IMR-90 (cell line): ENCODE measurements around the gene SMARCD2.

Experiments
- BHLHE40 ChIP-seq: fragments of 150-350 bp; IDR thresholded peaks from 2 replicates; pipeline ENCODE4 v1.6.1; 2016; ENCODE audit warnings: mild to moderate bottlenecking, low read depth, low read length
- CEBPB ChIP-seq: IDR thresholded peaks from 2 replicates; pipeline ENCODE4 v1.6.1; 2012; ENCODE audit warnings: low read depth, low read length, improper control_type of control experiment
- CHD1 ChIP-seq: IDR thresholded peaks from 2 replicates; pipeline ENCODE4 v1.6.1; 2012; ENCODE audit warnings: low read depth, low read length, improper control_type of control experiment
- CTCF ChIP-seq: conservative IDR thresholded peaks from 2 replicates; pipeline ENCODE4 v1.5.1; 2012; ENCODE audit warnings: mild to moderate bottlenecking, low read depth, low read length, improper control_type of control experiment
- MAFK ChIP-seq: IDR thresholded peaks from 2 replicates; pipeline ENCODE4 v1.6.1; 2012; ENCODE audit warnings: low read depth, low read length, improper control_type of control experiment
- MAZ ChIP-seq: IDR thresholded peaks from 2 replicates; pipeline ENCODE4 v1.6.1; 2012; ENCODE audit warnings: low read depth, mild to moderate bottlenecking, low read length, improper control_type of control experiment, moderate library complexity, borderline replicate concordance
- MXI1 ChIP-seq: IDR thresholded peaks from 2 replicates; pipeline ENCODE4 v1.6.1; 2012; ENCODE audit warnings: low read depth, mild to moderate bottlenecking, low read length, moderate library complexity, borderline replicate concordance
- POLR2A ChIP-seq: IDR thresholded peaks from 2 replicates; pipeline ENCODE4 v1.6.1; 2012; ENCODE audit warnings: mild to moderate bottlenecking, low read depth, low read length
- RAD21 ChIP-seq: IDR thresholded peaks from 2 replicates; pipeline ENCODE4 v1.6.1; 2012; ENCODE audit warnings: low read length, improper control_type of control experiment
- RFX5 ChIP-seq: IDR thresholded peaks from 2 replicates; pipeline ENCODE4 v1.8.0; 2012; ENCODE audit warnings: low read depth, mild to moderate bottlenecking, low read length, moderate library complexity
- SMC3 ChIP-seq: fragments of 150-350 bp; IDR thresholded peaks from 2 replicates; pipeline ENCODE4 v1.6.1; 2016; ENCODE audit warnings: low read depth, mild to moderate bottlenecking, antibody characterized with exemption, low read length, moderate library complexity
- TF ChIP-seq, protein P1 (sequence below): fragments of 150-350 bp; IDR thresholded peaks from 2 replicates; pipeline ENCODE4 v1.6.1; 2017; ENCODE audit warnings: mild to moderate bottlenecking, antibody characterized with exemption, low read length, low read depth

- TF ChIP-seq RAD21 (no peak), MAFK (no peak), CTCF (no peak), MAZ (no peak), MXI1 (no peak), CEBPB (no peak), BHLHE40 (no peak), RFX5 (no peak), POLR2A (no peak), SMC3 (no peak), CHD1 (no peak)
- TF ChIP-seq, protein P1, sequence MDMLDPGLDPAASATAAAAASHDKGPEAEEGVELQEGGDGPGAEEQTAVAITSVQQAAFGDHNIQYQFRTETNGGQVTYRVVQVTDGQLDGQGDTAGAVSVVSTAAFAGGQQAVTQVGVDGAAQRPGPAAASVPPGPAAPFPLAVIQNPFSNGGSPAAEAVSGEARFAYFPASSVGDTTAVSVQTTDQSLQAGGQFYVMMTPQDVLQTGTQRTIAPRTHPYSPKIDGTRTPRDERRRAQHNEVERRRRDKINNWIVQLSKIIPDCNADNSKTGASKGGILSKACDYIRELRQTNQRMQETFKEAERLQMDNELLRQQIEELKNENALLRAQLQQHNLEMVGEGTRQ = no peak
Observed at GRCh38 chr17:63854709-63855108, 12.2 kb upstream of the SMARCD2 start.
